HepG2 (cell line): ENCODE results near the gene KIRREL3.

Experiments used
- SNAPC4 ChIP-seq: sonication (generic); formaldehyde crosslinking; IDR thresholded peaks from 2 replicates; pipeline ENCODE4 v1.4.0; 2020; ENCODE audit warnings: mild to moderate bottlenecking, missing genetic modification reagents
- ZNF468 ChIP-seq: sonication (generic); formaldehyde crosslinking; IDR thresholded peaks from 2 replicates; pipeline ENCODE4 v1.8.0; 2022; ENCODE audit warnings: mild to moderate bottlenecking, moderate library complexity, missing genetic modification reagents
- TF ChIP-seq, protein P1 (sequence below): sonication (generic); formaldehyde crosslinking; IDR thresholded peaks from 2 replicates; pipeline ENCODE4 v1.5.0; 2020; ENCODE audit warnings: mild to moderate bottlenecking, missing genetic modification reagents, moderate library complexity

DNA sequence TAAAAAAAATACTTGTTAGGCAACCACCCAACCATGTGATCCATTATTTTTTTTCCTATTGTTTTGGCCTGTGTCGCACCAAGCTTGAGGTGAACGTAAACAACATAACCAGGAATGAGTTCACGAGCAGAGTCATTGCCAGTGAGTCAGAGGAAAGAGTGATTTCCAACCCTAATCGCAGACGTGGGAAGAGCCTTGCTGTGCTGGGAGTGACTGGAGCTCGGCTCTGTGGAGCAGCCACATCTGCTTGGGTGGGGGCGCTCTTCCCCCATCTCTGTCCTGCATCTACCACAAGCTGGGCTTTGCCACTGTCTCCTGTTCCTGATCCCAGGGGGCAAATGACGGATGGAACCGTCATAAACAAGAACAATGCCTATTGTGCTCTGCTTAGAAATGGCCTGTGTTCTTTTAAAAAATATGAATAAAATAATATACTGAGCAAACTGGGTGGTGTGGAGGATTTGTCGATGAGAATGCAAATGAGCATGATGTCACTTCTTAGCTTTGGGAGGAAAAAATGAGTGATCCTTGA is 210.0 kb downstream of the KIRREL3 start:
- TF ChIP-seq, protein P1, sequence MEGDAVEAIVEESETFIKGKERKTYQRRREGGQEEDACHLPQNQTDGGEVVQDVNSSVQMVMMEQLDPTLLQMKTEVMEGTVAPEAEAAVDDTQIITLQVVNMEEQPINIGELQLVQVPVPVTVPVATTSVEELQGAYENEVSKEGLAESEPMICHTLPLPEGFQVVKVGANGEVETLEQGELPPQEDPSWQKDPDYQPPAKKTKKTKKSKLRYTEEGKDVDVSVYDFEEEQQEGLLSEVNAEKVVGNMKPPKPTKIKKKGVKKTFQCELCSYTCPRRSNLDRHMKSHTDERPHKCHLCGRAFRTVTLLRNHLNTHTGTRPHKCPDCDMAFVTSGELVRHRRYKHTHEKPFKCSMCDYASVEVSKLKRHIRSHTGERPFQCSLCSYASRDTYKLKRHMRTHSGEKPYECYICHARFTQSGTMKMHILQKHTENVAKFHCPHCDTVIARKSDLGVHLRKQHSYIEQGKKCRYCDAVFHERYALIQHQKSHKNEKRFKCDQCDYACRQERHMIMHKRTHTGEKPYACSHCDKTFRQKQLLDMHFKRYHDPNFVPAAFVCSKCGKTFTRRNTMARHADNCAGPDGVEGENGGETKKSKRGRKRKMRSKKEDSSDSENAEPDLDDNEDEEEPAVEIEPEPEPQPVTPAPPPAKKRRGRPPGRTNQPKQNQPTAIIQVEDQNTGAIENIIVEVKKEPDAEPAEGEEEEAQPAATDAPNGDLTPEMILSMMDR (CRISPR knock-in tag) = no peak
- no peak for TF ChIP-seq ZNF468 (CRISPR knock-in tag)
- no peak for TF ChIP-seq SNAPC4
